GM23248 (cell line): ENCODE data around the gene SPAG17.

Source experiments
- EZH2 ChIP-seq: fragments of 200-600 bp; sonication (generic); IDR thresholded peaks from 2 replicates; pipeline ENCODE4 v1.6.1; 2018; ENCODE audit warnings: antibody characterized with exemption, mild to moderate bottlenecking; ENCODE audit not compliant: insufficient read depth, poor library complexity, severe bottlenecking
- EZH2phosphoT487 ChIP-seq: fragments of 200-600 bp; sonication (generic); IDR thresholded peaks from 2 replicates; pipeline ENCODE4 v1.6.1; 2018; ENCODE audit warnings: antibody characterized with exemption, moderate library complexity, mild to moderate bottlenecking, low read depth; ENCODE audit not compliant: insufficient read depth

- TF ChIP-seq EZH2: no peak
- no peak for TF ChIP-seq EZH2phosphoT487
Measured at GRCh38 chr1:118021668-118022067, 163.4 kb downstream of the SPAG17 start.
